A673 (cell line): ENCODE results near the gene BGN. TPM values are rescaled to one million over a fixed set of nuclear protein-coding genes. Genes with fewer than 3 reads are reported as not detected.

Experiments
- BruUV-seq: library from RNA; stranded (reverse); fragments of 400-500 nt; replicated peaks from 2 replicates; lab custom pipeline; 2021; lab: Mats Ljungman, UMichigan
- CTCF ChIA-PET: fragments of 300-600 bp; sonication (Branson Sonifier 250); formaldehyde crosslinking; loops from one replicate; lab custom pipeline; 2022; ENCODE audit warnings: antibody characterized with exemption; lab: Charles Lee
- POLR2A ChIA-PET: fragments of 300-600 bp; sonication (Branson Sonifier 250); formaldehyde crosslinking; loops from one replicate; lab custom pipeline; 2022; ENCODE audit warnings: antibody characterized with exemption; ENCODE audit not compliant: low non-redundant PET; lab: Charles Lee
- DNase-seq: peaks from one replicate; pipeline ENCODE4 v3.0.0-alpha.2; 2015; ENCODE audit warnings: low spot score
- H3K27ac ChIP-seq: fragments of 200-600 bp; sonication (generic); 2 replicates; pipeline ENCODE4 v1.5.1; 2016; ENCODE audit warnings: mixed run types, low read depth, mild to moderate bottlenecking, mixed read lengths, antibody characterized with exemption, low read length; ENCODE audit not compliant: poor library complexity, severe bottlenecking
- H3K27me3 ChIP-seq: fragments of 200-600 bp; sonication (generic); replicated peaks from 2 replicates; pipeline ENCODE4 v1.6.1; 2017; ENCODE audit warnings: mixed run types, low read depth, mild to moderate bottlenecking, mixed read lengths, antibody characterized with exemption, low read length; ENCODE audit not compliant: insufficient read depth, poor library complexity
- H3K36me3 ChIP-seq: fragments of 200-600 bp; sonication (generic); 2 replicates; pipeline ENCODE4 v1.6.1; 2016; ENCODE audit warnings: mixed run types, mild to moderate bottlenecking, mixed read lengths, antibody characterized with exemption, low read length; ENCODE audit not compliant: insufficient read depth, poor library complexity, severe bottlenecking
- H3K4me1 ChIP-seq: fragments of 200-600 bp; sonication (generic); 2 replicates; pipeline ENCODE4 v1.6.1; 2017; ENCODE audit warnings: mixed run types, mild to moderate bottlenecking, mixed read lengths, antibody characterized with exemption, low read length; ENCODE audit not compliant: insufficient read depth, poor library complexity, severe bottlenecking
- H3K4me3 ChIP-seq: fragments of 200-600 bp; sonication (generic); 2 replicates; pipeline ENCODE4 v1.5.1; 2016; ENCODE audit warnings: low read depth, mixed run types, mild to moderate bottlenecking, mixed read lengths, low read length; ENCODE audit not compliant: poor library complexity, severe bottlenecking
- H3K9me3 ChIP-seq: fragments of 200-600 bp; sonication (generic); 2 replicates; pipeline ENCODE4 v1.6.1; 2016; ENCODE audit warnings: mixed run types, low read depth, mild to moderate bottlenecking, mixed read lengths, antibody characterized with exemption, low read length; ENCODE audit not compliant: poor library complexity, severe bottlenecking
- EZH2 ChIP-seq: fragments of 200-600 bp; sonication (generic); IDR thresholded peaks from 2 replicates; pipeline ENCODE4 v1.6.1; 2017; ENCODE audit warnings: borderline replicate concordance, low read depth, mild to moderate bottlenecking, mixed read lengths, antibody characterized with exemption, low read length; ENCODE audit not compliant: poor library complexity, severe bottlenecking
- intact Hi-C: fragments of 100-400 bp; cut with micrococcal nuclease; formaldehyde crosslinking; loops from one replicate; pipeline ENCODE4 v1.10.0; 2022; ENCODE audit not compliant: unreplicated experiment
- total RNA-seq: library from RNA; stranded (reverse); gene quantifications from 2 replicates; pipeline ENCODE4 v1.2.3, GENCODE V29; 2021
- TF ChIP-seq, protein P1 (sequence below): fragments of 300-800, 200-600 bp; sonication (generic); conservative IDR thresholded peaks from 2 replicates; pipeline ENCODE4 v1.5.1; 2017; ENCODE audit warnings: low read depth, mild to moderate bottlenecking, antibody characterized with exemption, low read length, moderate library complexity, mixed read lengths

BGN gene
- total RNA-seq, 1 experiment from 2014 or later, result 51.8 TPM

DNA sequence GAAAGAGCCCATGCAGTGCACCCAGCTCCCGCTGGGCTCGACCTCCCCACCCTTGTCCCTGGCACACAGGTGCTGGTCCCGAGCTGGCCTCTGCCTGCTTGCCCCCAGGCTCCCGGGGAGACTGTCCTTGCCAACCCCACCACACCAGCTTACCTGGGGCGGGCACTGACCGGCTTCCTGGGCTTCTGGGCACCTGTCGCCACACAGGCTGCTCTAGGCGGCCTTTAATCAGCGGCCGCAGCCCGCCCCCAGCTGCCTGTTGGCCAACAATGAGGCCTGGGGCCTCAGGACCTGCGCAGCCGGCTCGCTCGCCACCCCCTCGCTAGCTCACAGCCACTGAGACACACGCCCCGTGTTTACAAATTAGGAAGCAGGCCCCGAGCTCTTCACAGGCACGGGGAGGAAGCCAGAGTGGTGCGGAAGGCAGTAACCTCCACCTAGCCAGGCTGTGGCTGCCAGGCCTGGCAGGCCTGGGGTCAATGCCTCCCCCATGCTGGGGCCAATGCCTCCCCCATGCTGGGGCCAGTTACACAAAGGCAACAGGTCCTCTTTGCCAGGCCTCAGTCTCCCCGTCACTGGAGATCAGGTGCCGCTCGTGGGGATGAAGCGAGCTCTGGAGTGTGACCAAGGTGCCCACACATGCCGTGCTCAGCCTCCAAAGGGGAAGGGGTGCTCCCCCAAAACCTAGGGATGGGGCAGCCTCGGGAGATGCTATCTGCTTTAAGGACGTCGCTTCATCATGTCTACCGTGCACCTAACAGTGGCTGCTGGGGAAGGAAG is 48.7 kb upstream of the BGN start, which contains the start of gene TREX2:
Gene TREX2, minus strand, starts transcription at position 201 of the 780 bp plus-strand sequence. CDS start 626 bp downstream, outside the sequence.
- Histone ChIP-seq H3K4me1 (no peaks in the 10 kb centered on the region), H3K27me3 (no peaks in the 10 kb centered on the region), H3K4me3 (no peak within 1 kb of the TSS), H3K27ac (no peak within 1 kb of the TSS), H3K36me3 (no peaks in the 10 kb centered on the region), H3K9me3 (no peaks in the 10 kb centered on the region)
- no peak for DNase-seq
- ChIA-PET CTCF (interaction anchor here (0.9 kb wide), 1 partner anchor 15 kb away, joined by 4 read pairs; no protein-coding TSS in a partner anchor), POLR2A (no interaction called here)
- TF ChIP-seq, protein P1, sequence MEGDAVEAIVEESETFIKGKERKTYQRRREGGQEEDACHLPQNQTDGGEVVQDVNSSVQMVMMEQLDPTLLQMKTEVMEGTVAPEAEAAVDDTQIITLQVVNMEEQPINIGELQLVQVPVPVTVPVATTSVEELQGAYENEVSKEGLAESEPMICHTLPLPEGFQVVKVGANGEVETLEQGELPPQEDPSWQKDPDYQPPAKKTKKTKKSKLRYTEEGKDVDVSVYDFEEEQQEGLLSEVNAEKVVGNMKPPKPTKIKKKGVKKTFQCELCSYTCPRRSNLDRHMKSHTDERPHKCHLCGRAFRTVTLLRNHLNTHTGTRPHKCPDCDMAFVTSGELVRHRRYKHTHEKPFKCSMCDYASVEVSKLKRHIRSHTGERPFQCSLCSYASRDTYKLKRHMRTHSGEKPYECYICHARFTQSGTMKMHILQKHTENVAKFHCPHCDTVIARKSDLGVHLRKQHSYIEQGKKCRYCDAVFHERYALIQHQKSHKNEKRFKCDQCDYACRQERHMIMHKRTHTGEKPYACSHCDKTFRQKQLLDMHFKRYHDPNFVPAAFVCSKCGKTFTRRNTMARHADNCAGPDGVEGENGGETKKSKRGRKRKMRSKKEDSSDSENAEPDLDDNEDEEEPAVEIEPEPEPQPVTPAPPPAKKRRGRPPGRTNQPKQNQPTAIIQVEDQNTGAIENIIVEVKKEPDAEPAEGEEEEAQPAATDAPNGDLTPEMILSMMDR, result no peak
- no peak for TF ChIP-seq EZH2
- intact Hi-C loops, result no loop called here
- no TSS peak for BruUV-seq

DNA sequence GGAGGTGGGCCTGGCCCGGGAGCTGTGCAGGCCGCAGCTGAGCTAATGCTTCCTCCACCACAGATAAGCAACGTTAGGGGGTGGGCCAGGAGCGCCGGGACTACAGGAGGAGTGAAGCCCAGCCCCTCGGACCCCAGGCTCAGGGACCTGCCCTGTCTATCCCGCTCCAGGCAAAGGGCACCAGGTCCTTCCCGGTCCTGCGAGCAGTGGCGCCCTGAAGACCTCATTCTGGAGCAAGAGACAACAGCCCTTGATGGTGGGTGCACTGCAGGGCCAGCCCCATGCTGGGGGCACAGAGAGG is 48.2 kb upstream of the BGN start:
- intact Hi-C loops, result no loop called here
- H3K27me3 ChIP-seq, result no peaks in the 10 kb centered on the region
- no peaks in the 10 kb centered on the region for H3K4me1 ChIP-seq
- ChIA-PET POLR2A (no interaction called here), CTCF (no interaction called here)
- TF ChIP-seq, protein P1, result no peak
- no peak for TF ChIP-seq EZH2
- no TSS peak for BruUV-seq
- H3K27ac ChIP-seq, result no peak overlapping the region
- no peak for DNase-seq
- H3K9me3 ChIP-seq, result no peaks in the 10 kb centered on the region
- H3K36me3 ChIP-seq, result no peaks in the 10 kb centered on the region
- H3K4me3 ChIP-seq, result no peak overlapping the region

DNA sequence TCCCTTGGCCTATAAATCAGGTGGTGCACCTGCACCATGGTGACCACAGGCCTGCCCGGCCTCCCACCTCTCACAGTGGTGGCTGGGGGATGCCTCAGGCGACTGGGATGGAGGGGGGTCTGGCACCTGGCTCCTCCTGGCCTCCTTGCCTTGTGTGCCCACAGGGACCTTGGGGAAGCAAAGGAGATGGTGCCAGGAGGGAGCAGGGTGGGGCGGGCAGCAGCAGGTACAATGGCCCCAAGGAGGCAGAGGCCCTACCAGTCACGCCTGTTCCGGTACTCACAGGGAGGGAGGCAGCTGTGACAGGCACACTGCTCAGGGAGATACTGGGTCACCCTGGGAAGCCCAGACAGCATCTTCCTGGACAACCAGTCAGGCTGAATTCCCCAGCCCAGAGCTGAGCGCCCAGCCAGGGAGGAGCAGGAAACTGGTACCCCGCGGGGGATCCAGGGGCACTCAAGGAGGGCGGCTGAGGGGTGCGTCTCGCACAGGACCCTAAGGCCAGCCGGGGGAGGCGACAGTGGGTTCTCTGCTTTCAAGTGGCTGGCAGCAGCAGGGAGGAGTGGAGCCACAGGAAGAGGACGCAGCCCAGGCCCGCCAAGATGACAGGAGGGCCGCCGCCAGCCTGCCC is 47.7 kb upstream of the BGN start:
- no TSS peak for BruUV-seq

More for the DNA sequence above, 47.7 kb upstream of the BGN start:
- Histone ChIP-seq H3K36me3 (no peaks in the 10 kb centered on the region), H3K4me1 (no peaks in the 10 kb centered on the region), H3K4me3 (no peak overlapping the region), H3K27me3 (no peaks in the 10 kb centered on the region), H3K9me3 (no peaks in the 10 kb centered on the region), H3K27ac (no peak overlapping the region)
- intact Hi-C loops, result no loop called here
- ChIA-PET CTCF (no interaction called here), POLR2A (no interaction called here)
- no peak for TF ChIP-seq EZH2
- TF ChIP-seq, protein P1, result no peak
- no peak for DNase-seq
